GM20431 (cell line): ENCODE measurements around the gene ZNF133.
"Not testable (repeated sequence)": the region's sequence is repeated elsewhere in the genome, so short reads cannot be mapped to it uniquely, and the experiment has no call there.

Experiments used
- in situ Hi-C: fragments of 300-500 bp; cut with MseI, MboI; formaldehyde crosslinking; loops from one replicate; pipeline ENCODE4 v1.15.0; 2020; ENCODE audit warnings: low sequenced_read_pairs; ENCODE audit not compliant: unreplicated experiment

ZNF133 gene

DNA sequence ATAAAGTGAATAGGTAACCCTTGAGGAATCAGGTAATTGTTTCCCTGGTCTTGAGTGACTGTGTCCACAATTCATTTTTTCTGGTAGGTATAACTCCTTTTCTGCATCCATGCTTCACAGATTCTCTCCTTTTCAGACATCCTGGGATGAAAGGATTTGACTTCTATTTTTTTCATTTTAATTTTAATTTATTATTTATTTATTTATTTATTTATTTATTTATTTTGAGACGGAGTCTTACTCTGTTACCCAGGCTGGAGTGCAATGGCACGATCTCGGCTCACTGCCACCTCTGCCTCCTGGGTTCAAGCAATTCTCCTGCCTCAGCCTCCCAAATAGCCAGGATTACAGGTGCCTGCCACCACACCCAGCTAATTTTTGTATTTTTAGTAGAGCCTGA, 61.4 kb downstream of the ZNF133 start:
- in situ Hi-C loops = not testable (repeated sequence)

DNA sequence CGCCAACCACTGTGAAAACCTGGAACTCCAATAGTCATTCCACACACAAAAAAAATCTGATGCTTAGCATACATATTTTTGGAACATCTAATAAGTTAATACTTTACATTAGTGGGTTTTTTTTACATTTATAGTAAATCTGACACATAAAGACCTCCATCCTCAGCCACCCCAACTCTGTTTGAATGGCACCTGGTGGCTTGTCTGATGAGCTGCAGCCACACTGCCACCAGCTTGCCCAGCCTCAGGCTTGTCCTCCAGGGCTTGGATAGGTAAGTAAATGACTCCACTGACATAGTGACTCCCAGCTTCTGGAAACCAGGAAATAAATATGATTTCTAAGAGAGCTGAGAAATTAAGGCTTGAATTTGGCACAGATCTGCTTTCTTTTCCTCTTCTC, 71.5 kb downstream of the ZNF133 start:
- in situ Hi-C loops = no loop called here

DNA sequence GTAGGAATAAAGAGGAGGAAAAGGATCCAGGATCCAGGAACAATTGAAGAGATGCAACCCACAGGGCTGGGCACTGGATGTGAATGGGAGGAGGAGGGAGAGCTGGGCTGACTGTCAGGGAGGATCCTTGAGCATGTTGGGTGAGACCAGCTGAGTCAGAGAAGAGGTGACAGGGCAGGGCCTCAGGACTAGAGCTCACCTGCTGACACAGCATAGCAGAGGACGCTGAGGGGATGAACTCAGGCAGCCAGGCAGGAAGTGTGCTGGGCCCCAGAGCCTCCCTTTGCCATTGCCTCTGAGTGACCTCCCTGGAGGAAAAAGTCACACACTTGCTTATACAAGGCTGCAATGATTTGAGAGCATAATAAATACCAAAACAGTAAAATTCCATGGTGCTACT, 72.3 kb downstream of the ZNF133 start:
- in situ Hi-C loops = no loop called here

DNA sequence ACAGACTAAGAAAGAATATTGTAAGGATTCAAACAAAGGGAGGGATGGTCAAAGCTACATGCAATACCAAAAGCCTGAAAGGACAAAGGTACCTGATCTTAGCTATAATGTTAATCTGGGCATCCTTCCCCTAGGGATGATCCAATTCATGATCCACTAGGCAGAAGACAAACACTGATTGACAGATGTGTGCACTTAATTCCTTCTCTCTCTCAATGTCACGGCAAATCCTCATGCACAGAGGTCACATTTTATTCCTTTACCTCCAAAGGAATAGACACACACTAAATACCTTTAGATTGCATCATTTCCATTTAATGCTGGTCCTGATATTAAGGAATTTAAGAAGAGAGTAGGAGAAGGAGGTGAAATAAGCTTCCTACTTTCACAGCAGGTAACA, 73.4 kb downstream of the ZNF133 start:
- in situ Hi-C loops = no loop called here

DNA sequence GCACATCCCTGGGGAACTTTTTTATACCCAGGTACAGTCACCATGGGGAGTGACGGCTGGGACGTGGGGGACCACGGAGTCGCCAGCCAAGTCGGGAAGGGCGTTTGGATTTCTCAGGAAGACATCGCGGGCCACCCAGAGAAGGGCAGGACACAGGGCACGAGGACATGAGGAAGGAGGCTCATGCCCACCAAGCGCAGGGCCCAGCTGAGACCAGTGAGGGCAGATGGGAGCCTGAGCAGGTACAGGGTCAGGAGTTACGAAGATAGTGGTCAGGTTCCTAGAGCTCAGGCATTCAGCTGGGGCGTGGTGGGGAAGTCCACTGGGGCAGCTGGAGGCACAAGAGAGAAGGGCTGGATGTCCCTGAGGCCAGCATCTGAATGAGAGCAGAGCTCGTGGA, 74.6 kb downstream of the ZNF133 start:
- in situ Hi-C loops = no loop called here

DNA sequence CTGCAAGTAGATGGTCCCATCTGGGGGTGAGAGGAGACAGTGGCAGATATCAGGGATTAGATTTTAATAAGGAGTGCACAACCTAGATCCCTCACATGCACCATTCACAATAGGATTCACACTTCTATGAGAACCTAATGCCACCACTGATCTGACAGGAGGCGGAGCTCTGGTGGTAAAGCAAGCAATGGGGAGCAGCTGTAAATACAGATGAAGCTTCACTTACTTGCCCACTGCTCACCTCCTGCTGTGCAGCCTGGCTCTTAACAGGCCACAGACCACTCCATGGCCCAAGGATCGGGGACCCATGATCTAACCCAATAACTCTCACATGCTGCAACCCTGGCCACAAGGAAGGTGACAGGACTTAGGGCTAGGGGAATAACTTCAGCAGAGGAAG, 75.4 kb downstream of the ZNF133 start:
- in situ Hi-C loops = no loop called here

DNA sequence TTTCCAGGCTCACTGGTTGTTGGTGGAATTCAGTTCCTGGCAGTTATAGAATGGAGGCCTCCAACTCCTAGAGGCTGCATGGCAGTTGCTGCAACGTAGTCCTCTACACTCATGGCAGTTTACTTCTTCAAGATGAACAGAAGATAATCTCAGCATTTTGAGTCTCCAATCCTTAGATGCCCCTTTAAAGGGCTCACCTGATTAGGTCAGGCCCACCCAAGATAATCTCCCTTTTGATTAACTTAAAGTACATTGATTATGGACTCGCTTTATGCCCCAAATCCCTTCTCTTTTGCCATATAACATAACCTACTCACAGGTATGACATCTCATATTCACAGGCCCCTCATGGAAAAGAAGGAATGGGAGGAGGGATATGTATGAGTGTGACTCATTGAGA, 76.4 kb downstream of the ZNF133 start:
- in situ Hi-C loops = no loop called here
